ENCODE results near the gene APC2.

GRCh38 chr19:1455002-1455335 is 5.0 kb downstream of the APC2 start:
- TF ChIP-seq POLR2AphosphoS5 (IDR thresholded peaks at IDR 0.05; ENCODE audit: insufficient read depth in 1 of 2, low read depth in 1 of 2) (no peak), POLR2A (IDR thresholded peaks at IDR 0.05) (no peak)
